Measurements from ENCODE around the gene KRTAP10-5. TPM values are rescaled to one million over a fixed set of nuclear protein-coding genes. Genes with fewer than 3 reads are reported as not detected.

KRTAP10-5 gene
- total RNA-seq, 1 experiment from 2014 or later, result not detected

GRCh38 chr21:44619886-44620285 lies 39.5 kb upstream of the KRTAP10-5 start:
- ChIA-PET POLR2A (no interaction called here), CTCF (no interaction called here)
- Histone ChIP-seq H3K4me1 (ENCODE audit: control insufficient read depth, insufficient read depth, low read length) (no peaks in the 10 kb centered on the region), H3K27me3 (ENCODE audit: control insufficient read depth, insufficient read depth, low read length) (no peaks in the 10 kb centered on the region), H3K36me3 (ENCODE audit: control insufficient read depth, insufficient read depth, low read length) (no peaks in the 10 kb centered on the region), H3K27ac (ENCODE audit: low read length) (no peak overlapping the region), H3K9me3 (ENCODE audit: control insufficient read depth, insufficient read depth, low read depth, low read length) (peaks cover 7% of the 10 kb centered on the region; the same call in 1 of the 2 replicates), H3K4me3 (ENCODE audit: low read depth in 2 of 2, low read length in 2 of 2) (no peak overlapping the region)
- intact Hi-C loops (cut with micrococcal nuclease; ENCODE audit: unreplicated experiment) (no loop called here), in situ Hi-C loops (cut with HindIII; ENCODE audit: low pct_unique_long_range_greater_than_20kb, low sequenced_read_pairs) (no loop called here)
- no peak for DNase-seq (ENCODE audit: low read depth, low spot score)
- TF ChIP-seq TCF7L2 (IDR thresholded peaks at IDR 0.05; ENCODE audit: low read depth, low read length) (no peak), CTCF (IDR thresholded peaks at IDR 0.05) (no peak), SIN3A (IDR thresholded peaks at IDR 0.05; ENCODE audit: borderline replicate concordance, insufficient read depth, low read depth, low read length) (no peak), POLR2AphosphoS5 (IDR thresholded peaks at IDR 0.05; ENCODE audit: low read depth, low read length) (no peak), REST (IDR thresholded peaks at IDR 0.05; ENCODE audit: insufficient read depth in 1 of 2, low read depth in 2 of 2, low read length in 1 of 2) (no peak)
- no TSS peak for BruUV-seq (replicated peaks)
- no peak for ATAC-seq

GRCh38 chr21:44618909-44619308 lies 38.5 kb upstream of the KRTAP10-5 start:
- in situ Hi-C loops (cut with HindIII; ENCODE audit: low pct_unique_long_range_greater_than_20kb, low sequenced_read_pairs), result no loop called here
- POLR2A ChIA-PET, result no interaction called here
- Histone ChIP-seq H3K4me1 (ENCODE audit: control insufficient read depth, insufficient read depth, low read length) (no peaks in the 10 kb centered on the region), H3K9me3 (ENCODE audit: control insufficient read depth, insufficient read depth, low read depth, low read length) (peaks cover 5% of the 10 kb centered on the region; the same call in 1 of the 2 replicates), H3K27me3 (ENCODE audit: control insufficient read depth, insufficient read depth, low read length) (no peaks in the 10 kb centered on the region), H3K4me3 (ENCODE audit: low read depth in 2 of 2, low read length in 2 of 2) (no peak overlapping the region), H3K36me3 (ENCODE audit: control insufficient read depth, insufficient read depth, low read length) (no peaks in the 10 kb centered on the region), H3K27ac (ENCODE audit: low read length) (no peak overlapping the region)
- CTCF ChIA-PET, result no interaction called here
- no TSS peak for BruUV-seq (replicated peaks)
- DNase-seq (ENCODE audit: low read depth, low spot score) (no peak), ATAC-seq (no peak)
- TF ChIP-seq POLR2AphosphoS5 (IDR thresholded peaks at IDR 0.05; ENCODE audit: low read depth, low read length), result no peak
- TF ChIP-seq SIN3A (IDR thresholded peaks at IDR 0.05; ENCODE audit: borderline replicate concordance, insufficient read depth, low read depth, low read length), result no peak
- TF ChIP-seq REST (IDR thresholded peaks at IDR 0.05; ENCODE audit: insufficient read depth in 1 of 2, low read depth in 2 of 2, low read length in 1 of 2), result no peak
- TF ChIP-seq CTCF (IDR thresholded peaks at IDR 0.05), result no peak
- TF ChIP-seq TCF7L2 (IDR thresholded peaks at IDR 0.05; ENCODE audit: low read depth, low read length), result no peak
- intact Hi-C loops (cut with micrococcal nuclease; ENCODE audit: unreplicated experiment), result no loop called here
